ENCODE data around the gene CTDSPL.

CTDSPL gene

DNA sequence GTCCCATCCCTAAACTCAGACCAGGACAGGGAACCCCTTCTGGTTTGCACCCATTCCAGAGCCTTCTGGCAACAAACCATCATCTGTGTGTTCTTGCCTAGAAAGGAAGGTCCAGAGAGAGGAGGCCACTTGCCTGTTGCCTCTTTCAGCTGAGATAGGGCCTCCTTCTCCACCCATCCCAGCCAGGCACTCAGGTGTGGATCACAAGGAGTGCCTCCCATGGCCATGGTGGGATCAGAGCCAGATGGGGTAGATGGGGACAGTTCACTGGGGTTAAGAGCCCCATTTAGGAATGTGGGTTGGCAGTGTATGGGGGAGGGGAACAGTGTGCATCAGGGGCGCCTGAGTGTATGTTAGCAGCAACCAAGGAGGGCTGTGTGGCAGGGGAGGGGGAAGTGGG, 8.9 kb upstream of the CTDSPL start:
- Histone ChIP-seq H3K9ac (ENCODE audit: low read depth in 1 of 2, low read length in 2 of 2) (no peak overlapping the region), H3K27me3 (ENCODE audit: control insufficient read depth in 2 of 2, insufficient read depth in 2 of 2, low read length in 2 of 2) (no peaks in the 10 kb centered on the region), H3K9me3 (ENCODE audit: control insufficient read depth in 2 of 2, low read length in 2 of 2) (no peaks in the 10 kb centered on the region), H3K4me1 (ENCODE audit: control insufficient read depth in 2 of 2, insufficient read depth in 2 of 2, low read length in 2 of 2) (peaks cover 0 to 3% of the 10 kb centered on the region in 2 donors), H3K36me3 (ENCODE audit: control insufficient read depth in 2 of 2, insufficient read depth in 2 of 2, low read length in 2 of 2) (peaks cover 4 to 5% of the 10 kb centered on the region in 2 donors), H3K27ac (ENCODE audit: low read depth in 2 of 2, low read length in 2 of 2) (no peak overlapping the region), H3K4me3 (ENCODE audit: low read length in 2 of 2) (no peak overlapping the region)

GRCh38 chr3:37853691-37854413, 7.8 kb upstream of the CTDSPL start:
- peaks cover 4 to 5% of the 10 kb centered on the region in 2 donors for H3K36me3 ChIP-seq (ENCODE audit: control insufficient read depth in 2 of 2, insufficient read depth in 2 of 2, low read length in 2 of 2)
- no peaks in the 10 kb centered on the region for H3K27me3 ChIP-seq (ENCODE audit: control insufficient read depth in 2 of 2, insufficient read depth in 2 of 2, low read length in 2 of 2)
- peak overlapping the region; percentile 41 to 44 for H3K27ac ChIP-seq (ENCODE audit: low read depth in 2 of 2, low read length in 2 of 2)

DNA sequence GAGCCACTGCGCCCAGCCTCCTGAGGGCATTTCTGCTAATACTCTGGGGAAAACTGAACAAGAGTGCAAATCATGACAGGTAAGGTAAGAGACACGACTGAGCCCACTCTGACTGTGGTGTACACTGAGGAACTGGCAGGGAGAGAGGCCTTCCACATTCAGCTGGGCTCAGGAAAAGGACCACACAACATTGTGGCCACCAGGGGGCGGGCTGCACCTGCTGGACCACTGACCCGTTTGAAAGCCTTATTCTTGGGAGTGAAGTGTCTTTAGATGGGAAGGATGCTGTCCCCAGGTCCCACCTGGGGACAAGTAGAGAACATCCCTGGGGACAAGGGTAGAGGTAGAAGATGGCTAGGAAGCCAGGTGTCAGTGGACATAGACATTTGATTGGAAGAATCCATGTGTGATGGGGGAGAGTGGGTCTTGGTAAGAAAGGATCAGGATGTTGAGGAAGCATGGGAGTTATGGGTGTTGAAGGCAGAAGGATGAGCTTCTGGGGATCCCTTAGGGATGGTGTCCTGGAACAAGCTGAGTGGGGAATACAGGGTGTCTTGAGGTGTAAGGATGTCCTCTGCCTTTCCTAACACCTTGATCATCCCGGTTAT, 6.2 kb upstream of the CTDSPL start:
- Histone ChIP-seq H3K4me3 (ENCODE audit: low read length in 2 of 2) (no peak overlapping the region), H3K36me3 (ENCODE audit: control insufficient read depth in 2 of 2, insufficient read depth in 2 of 2, low read length in 2 of 2) (peaks cover 0 to 3% of the 10 kb centered on the region in 2 donors), H3K4me1 (ENCODE audit: control insufficient read depth in 2 of 2, insufficient read depth in 2 of 2, low read length in 2 of 2) (peaks cover 6 to 9% of the 10 kb centered on the region in 2 donors), H3K27me3 (ENCODE audit: control insufficient read depth in 2 of 2, insufficient read depth in 2 of 2, low read length in 2 of 2) (no peaks in the 10 kb centered on the region), H3K9me3 (ENCODE audit: control insufficient read depth in 2 of 2, low read length in 2 of 2) (no peaks in the 10 kb centered on the region), H3K27ac (ENCODE audit: low read depth in 2 of 2, low read length in 2 of 2) (no peak overlapping the region), H3K9ac (ENCODE audit: low read depth in 1 of 2, low read length in 2 of 2) (no peak overlapping the region)

More at GRCh38 chr3:37853691-37854413, 7.8 kb upstream of the CTDSPL start:
- no peak overlapping the region for H3K4me3 ChIP-seq (ENCODE audit: low read length in 2 of 2)
- no peaks in the 10 kb centered on the region for H3K9me3 ChIP-seq (ENCODE audit: control insufficient read depth in 2 of 2, low read length in 2 of 2)
- H3K4me1 ChIP-seq (ENCODE audit: control insufficient read depth in 2 of 2, insufficient read depth in 2 of 2, low read length in 2 of 2): peaks cover 0 to 3% of the 10 kb centered on the region in 2 donors
- H3K9ac ChIP-seq (ENCODE audit: low read depth in 1 of 2, low read length in 2 of 2): no peak overlapping the region

- Histone ChIP-seq H3K27me3 (ENCODE audit: control insufficient read depth in 2 of 2, insufficient read depth in 2 of 2, low read length in 2 of 2) (no peaks in the 10 kb centered on the region), H3K9me3 (ENCODE audit: control insufficient read depth in 2 of 2, low read length in 2 of 2) (no peaks in the 10 kb centered on the region), H3K27ac (ENCODE audit: low read depth in 2 of 2, low read length in 2 of 2) (no peak overlapping the region), H3K36me3 (ENCODE audit: control insufficient read depth in 2 of 2, insufficient read depth in 2 of 2, low read length in 2 of 2) (no peaks in the 10 kb centered on the region), H3K4me3 (ENCODE audit: low read length in 2 of 2) (no peak overlapping the region), H3K4me1 (ENCODE audit: control insufficient read depth in 2 of 2, insufficient read depth in 2 of 2, low read length in 2 of 2) (peaks cover 12 to 13% of the 10 kb centered on the region in 2 donors), H3K9ac (ENCODE audit: low read depth in 1 of 2, low read length in 2 of 2) (no peak overlapping the region)
Measured at GRCh38 chr3:37856381-37856780, 5.3 kb upstream of the CTDSPL start.

DNA sequence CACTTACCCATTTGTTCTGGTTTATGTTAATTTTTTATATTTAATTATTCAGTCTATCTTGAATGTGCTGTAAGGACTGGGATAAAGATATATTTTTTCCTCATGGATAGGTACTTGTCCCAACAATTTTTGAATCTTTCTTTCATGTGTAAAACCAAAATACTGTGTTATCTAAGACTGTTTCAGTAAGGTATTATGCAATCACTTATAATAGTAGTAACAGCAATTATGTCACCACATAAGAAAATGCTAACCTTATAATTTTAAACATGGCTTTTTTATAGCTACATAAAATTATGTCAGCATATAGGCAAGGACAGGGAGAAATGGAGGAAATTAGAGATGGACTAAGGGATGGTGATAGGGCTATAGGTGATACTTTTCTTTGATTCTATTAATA, 2.9 kb upstream of the CTDSPL start:
- H3K27me3 ChIP-seq (ENCODE audit: control insufficient read depth in 2 of 2, insufficient read depth in 2 of 2, low read length in 2 of 2): no peaks in the 10 kb centered on the region
- no peak overlapping the region for H3K27ac ChIP-seq (ENCODE audit: low read depth in 2 of 2, low read length in 2 of 2)
- no peak overlapping the region for H3K4me3 ChIP-seq (ENCODE audit: low read length in 2 of 2)
- H3K4me1 ChIP-seq (ENCODE audit: control insufficient read depth in 2 of 2, insufficient read depth in 2 of 2, low read length in 2 of 2): peaks cover 15 to 26% of the 10 kb centered on the region in 2 donors
- no peaks in the 10 kb centered on the region for H3K36me3 ChIP-seq (ENCODE audit: control insufficient read depth in 2 of 2, insufficient read depth in 2 of 2, low read length in 2 of 2)
- no peak overlapping the region for H3K9ac ChIP-seq (ENCODE audit: low read depth in 1 of 2, low read length in 2 of 2)
- H3K9me3 ChIP-seq (ENCODE audit: control insufficient read depth in 2 of 2, low read length in 2 of 2): no peaks in the 10 kb centered on the region

- H3K27ac ChIP-seq (ENCODE audit: low read depth in 2 of 2, low read length in 2 of 2): no peak overlapping the region
Measured at GRCh38 chr3:37859354-37859753, 2.3 kb upstream of the CTDSPL start.

DNA sequence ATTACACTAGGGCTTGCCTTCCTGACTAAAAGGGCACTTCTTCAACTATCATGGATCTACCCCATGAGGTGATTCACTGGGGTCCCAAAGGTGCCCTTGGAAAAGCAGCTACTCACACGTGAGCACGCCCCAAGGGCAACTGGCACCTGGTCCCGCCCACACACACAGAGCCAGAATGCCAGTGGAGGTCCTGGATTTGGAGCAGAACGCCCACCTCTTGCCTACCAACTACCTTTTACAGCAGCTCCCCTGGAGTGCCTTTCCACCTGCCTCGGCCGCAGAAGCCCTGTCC, 1.8 kb upstream of the CTDSPL start:
- Histone ChIP-seq H3K36me3 (ENCODE audit: control insufficient read depth in 2 of 2, insufficient read depth in 2 of 2, low read length in 2 of 2) (no peaks in the 10 kb centered on the region), H3K27me3 (ENCODE audit: control insufficient read depth in 2 of 2, insufficient read depth in 2 of 2, low read length in 2 of 2) (no peaks in the 10 kb centered on the region), H3K27ac (ENCODE audit: low read depth in 2 of 2, low read length in 2 of 2) (peak overlapping the region; percentile 71 to 79), H3K9ac (ENCODE audit: low read depth in 1 of 2, low read length in 2 of 2) (peak overlapping the region in 1 of 2 donors; percentile 30), H3K9me3 (ENCODE audit: control insufficient read depth in 2 of 2, low read length in 2 of 2) (no peaks in the 10 kb centered on the region), H3K4me1 (ENCODE audit: control insufficient read depth in 2 of 2, insufficient read depth in 2 of 2, low read length in 2 of 2) (peaks cover 18 to 31% of the 10 kb centered on the region in 2 donors), H3K4me3 (ENCODE audit: low read length in 2 of 2) (peak overlapping the region in 1 of 2 donors; percentile 7)

More at GRCh38 chr3:37859354-37859753, 2.3 kb upstream of the CTDSPL start:
- H3K9me3 ChIP-seq (ENCODE audit: control insufficient read depth in 2 of 2, low read length in 2 of 2): no peaks in the 10 kb centered on the region
- peaks cover 18 to 30% of the 10 kb centered on the region in 2 donors for H3K4me1 ChIP-seq (ENCODE audit: control insufficient read depth in 2 of 2, insufficient read depth in 2 of 2, low read length in 2 of 2)
- H3K9ac ChIP-seq (ENCODE audit: low read depth in 1 of 2, low read length in 2 of 2): no peak overlapping the region
- H3K27me3 ChIP-seq (ENCODE audit: control insufficient read depth in 2 of 2, insufficient read depth in 2 of 2, low read length in 2 of 2): no peaks in the 10 kb centered on the region
- no peaks in the 10 kb centered on the region for H3K36me3 ChIP-seq (ENCODE audit: control insufficient read depth in 2 of 2, insufficient read depth in 2 of 2, low read length in 2 of 2)
- no peak overlapping the region for H3K4me3 ChIP-seq (ENCODE audit: low read length in 2 of 2)

DNA sequence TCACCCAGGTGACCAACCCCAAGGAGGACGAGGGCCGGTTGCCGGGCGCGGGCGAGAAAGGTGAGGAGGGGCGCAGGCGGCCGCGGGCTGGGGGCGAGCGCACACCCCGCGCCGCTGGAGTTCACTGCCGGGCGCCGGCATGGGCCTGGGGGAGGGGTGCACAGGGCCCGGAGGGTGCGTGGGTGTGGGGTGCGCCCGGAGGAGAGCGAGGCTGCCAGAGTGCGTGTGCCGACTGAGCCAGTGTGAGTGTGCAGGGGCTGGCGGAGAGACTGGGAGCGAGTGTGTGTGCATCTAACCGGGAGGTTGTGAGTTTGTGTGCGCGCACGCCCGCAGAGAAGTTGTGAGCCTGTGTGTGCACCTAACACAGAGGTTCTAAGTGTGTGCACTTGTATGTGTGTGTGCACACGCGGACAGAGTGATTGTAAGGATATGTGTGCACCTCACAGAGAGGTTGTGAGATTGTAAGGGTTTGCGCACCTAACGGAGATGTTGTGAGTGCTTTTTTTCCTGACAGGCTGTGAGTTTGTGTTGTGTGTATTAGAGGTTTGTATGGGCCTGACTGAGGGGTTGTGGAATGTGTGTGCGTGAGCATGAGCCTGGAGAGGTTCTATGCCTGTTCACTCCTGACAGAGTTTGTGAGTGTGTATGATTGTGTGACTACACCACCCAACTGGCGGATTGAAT, 681 bp downstream of the CTDSPL start:
- H3K4me3 ChIP-seq (ENCODE audit: low read length in 2 of 2): peak overlapping the region; percentile 69 to 93
- peak overlapping the region; percentile 54 to 68 for H3K9ac ChIP-seq (ENCODE audit: low read depth in 1 of 2, low read length in 2 of 2)
- H3K4me1 ChIP-seq (ENCODE audit: control insufficient read depth in 2 of 2, insufficient read depth in 2 of 2, low read length in 2 of 2): peaks cover 18 to 38% of the 10 kb centered on the region in 2 donors
- no peaks in the 10 kb centered on the region for H3K27me3 ChIP-seq (ENCODE audit: control insufficient read depth in 2 of 2, insufficient read depth in 2 of 2, low read length in 2 of 2)
- H3K9me3 ChIP-seq (ENCODE audit: control insufficient read depth in 2 of 2, low read length in 2 of 2): no peaks in the 10 kb centered on the region
- no peaks in the 10 kb centered on the region for H3K36me3 ChIP-seq (ENCODE audit: control insufficient read depth in 2 of 2, insufficient read depth in 2 of 2, low read length in 2 of 2)
- peak overlapping the region; percentile 76 to 83 for H3K27ac ChIP-seq (ENCODE audit: low read depth in 2 of 2, low read length in 2 of 2)

DNA sequence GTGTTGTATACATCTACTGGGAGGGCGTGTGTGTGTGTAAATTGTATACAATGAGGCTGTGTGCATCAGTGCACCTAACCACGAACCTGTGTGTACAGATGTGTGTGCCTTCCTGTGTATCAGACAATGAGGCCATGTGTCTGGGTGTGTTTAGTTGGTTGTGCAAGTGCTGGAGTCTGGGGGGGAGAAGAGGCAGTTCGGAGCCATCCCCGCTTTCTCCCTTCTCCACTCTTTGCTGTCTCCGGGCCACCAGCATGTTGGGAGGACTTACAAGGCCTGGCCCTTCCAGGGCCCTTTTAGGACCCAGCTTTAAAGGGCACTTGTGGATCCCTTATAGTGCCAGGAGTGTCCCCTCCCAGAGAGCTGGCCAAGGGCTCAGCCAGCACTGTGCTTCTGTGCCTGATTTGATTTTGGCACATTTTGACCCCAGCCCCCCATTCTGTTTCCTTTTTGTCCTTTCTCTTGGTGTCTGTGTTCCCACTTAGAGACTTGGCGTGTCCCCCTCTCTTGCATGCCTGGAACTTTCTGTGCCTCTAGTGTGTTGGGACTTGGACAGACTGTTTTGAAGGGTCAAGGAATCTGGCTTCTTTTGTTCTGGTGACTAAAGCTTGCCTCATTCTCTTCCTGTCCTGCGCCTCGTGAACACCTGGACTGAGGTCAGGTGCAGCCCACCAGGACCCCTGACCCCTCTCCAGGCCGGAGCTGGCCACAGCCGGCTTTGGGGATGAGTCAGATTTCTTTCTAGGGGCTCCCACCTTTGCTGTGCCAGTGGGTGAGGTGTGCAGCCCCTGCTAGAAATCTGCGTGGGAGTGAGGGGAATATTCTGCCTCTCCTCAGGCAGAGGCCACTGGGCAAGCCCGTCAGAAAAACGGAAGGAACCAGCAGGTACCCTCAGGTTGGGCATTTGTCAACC, 1.5 kb downstream of the CTDSPL start:
- no peaks in the 10 kb centered on the region for H3K36me3 ChIP-seq (ENCODE audit: control insufficient read depth in 2 of 2, insufficient read depth in 2 of 2, low read length in 2 of 2)
- H3K9me3 ChIP-seq (ENCODE audit: control insufficient read depth in 2 of 2, low read length in 2 of 2): no peaks in the 10 kb centered on the region
- H3K9ac ChIP-seq (ENCODE audit: low read depth in 1 of 2, low read length in 2 of 2): peak overlapping the region; percentile 54 to 68
- peaks cover 18 to 38% of the 10 kb centered on the region in 2 donors for H3K4me1 ChIP-seq (ENCODE audit: control insufficient read depth in 2 of 2, insufficient read depth in 2 of 2, low read length in 2 of 2)
- H3K27ac ChIP-seq (ENCODE audit: low read depth in 2 of 2, low read length in 2 of 2): peak overlapping the region; percentile 76 to 83
- peak overlapping the region; percentile 69 to 93 for H3K4me3 ChIP-seq (ENCODE audit: low read length in 2 of 2)
- no peaks in the 10 kb centered on the region for H3K27me3 ChIP-seq (ENCODE audit: control insufficient read depth in 2 of 2, insufficient read depth in 2 of 2, low read length in 2 of 2)
